GM18519 (cell line): ENCODE data around the gene CRLF1.

Experiments used
- ATAC-seq: cut with Tn5 transposase; IDR thresholded peaks from one replicate; pipeline ENCODE4 v1.9.1; 2021; ENCODE audit warnings: mild to moderate bottlenecking, moderate library complexity; ENCODE audit not compliant: unreplicated experiment, low FRiP score

Gene CRLF1, protein sequence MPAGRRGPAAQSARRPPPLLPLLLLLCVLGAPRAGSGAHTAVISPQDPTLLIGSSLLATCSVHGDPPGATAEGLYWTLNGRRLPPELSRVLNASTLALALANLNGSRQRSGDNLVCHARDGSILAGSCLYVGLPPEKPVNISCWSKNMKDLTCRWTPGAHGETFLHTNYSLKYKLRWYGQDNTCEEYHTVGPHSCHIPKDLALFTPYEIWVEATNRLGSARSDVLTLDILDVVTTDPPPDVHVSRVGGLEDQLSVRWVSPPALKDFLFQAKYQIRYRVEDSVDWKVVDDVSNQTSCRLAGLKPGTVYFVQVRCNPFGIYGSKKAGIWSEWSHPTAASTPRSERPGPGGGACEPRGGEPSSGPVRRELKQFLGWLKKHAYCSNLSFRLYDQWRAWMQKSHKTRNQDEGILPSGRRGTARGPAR

DNA sequence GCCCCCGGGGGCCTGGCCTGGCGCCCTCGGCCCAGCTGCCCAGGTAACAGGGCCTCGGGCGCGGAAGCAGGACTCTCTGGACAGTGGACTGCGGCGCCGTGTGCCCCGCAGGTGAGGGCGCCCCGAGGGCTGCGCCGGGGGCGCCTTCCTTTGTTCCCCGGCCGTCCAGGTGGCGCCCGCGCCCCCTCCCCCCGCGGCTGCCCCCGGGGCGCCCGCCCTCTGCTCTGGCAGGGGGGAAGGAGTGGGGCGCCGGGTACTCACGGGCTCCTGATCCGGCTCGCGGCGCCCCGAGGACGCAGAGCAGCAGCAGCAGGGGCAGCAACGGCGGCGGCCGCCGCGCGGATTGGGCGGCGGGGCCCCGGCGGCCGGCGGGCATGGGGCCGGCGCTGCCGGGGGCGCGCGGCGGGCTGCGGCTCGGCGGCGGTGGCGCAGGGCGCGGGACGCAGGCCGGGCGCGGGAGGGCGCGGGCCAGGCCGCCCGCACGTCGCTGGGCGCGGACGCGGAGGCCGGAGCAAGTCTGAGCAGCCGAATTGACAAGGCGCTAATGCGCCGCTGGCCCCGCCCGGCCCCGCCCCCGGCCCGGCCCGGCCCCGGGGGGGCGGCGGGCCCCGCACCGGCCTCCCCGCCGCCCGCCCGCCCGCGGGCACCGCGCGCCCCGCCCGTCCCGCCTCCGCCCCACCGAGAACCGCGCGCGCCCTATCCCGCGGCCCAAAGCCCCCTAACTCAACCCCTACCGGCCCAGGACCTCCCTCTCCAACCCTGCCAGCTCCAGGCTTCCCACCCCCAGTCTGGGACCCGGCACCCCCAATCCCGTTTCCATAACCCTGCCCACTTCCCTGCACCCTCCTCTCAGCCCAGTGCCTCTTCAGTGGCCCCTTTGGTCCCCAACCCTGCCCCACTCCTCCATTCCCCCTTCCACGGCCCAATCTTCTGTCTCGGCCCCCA, at the start of gene CRLF1:
CRLF1 (minus strand) TSS at position 519 of the 945 bp plus-strand sequence; CDS start at position 376, 143 bp downstream.
- ATAC-seq = no peak

DNA sequence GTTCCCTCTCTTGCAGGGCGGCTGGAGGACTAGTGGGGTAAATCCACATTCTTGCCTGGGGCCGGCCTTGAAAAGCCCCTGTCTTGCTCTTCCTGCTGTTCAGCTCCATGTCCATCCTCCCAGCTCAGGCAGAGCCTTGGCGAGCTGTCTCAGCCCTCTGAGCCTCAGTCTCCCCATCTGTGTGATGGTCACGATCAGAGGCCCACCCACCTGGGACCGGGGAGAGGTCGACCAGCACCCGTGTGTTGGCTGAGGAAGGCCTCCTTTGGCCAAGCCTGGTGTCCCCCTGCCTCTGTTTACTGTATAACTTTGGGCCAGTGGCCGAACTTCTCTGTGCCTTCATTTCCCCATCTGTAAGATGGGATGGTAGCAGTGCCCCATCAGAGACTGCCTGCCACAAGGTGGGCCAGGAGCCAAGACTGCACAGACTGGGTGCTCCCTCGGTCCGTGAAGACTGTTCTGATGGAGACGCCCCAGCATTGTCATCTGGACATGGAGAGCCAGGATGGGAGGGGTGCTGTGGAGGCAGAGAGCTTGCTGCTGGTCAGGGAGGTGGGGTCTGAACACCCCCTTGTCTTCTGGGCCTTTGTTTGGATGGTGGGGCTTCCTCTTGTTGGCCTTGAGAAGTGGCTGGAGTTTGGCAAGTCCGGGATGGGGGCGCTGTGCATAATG, 48.7 kb upstream of the CRLF1 start:
- no peak for ATAC-seq

DNA sequence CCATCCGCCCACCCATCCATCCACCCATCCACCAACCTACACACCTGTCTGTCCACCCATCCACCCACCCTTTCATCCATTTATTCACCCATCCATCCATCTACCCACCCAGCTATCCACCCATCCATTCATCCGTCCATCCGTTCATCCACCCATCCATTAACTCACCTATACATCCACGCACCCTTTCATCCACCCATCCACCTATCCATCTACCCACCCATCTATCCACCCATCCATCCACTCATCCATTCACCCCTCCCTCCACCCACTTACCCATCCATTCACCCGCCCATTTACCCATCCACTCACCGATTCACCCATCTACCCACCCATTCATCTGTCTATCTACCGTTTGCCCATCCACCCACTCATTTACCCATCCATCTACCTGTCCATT, 47.9 kb upstream of the CRLF1 start:
- ATAC-seq = no peak

DNA sequence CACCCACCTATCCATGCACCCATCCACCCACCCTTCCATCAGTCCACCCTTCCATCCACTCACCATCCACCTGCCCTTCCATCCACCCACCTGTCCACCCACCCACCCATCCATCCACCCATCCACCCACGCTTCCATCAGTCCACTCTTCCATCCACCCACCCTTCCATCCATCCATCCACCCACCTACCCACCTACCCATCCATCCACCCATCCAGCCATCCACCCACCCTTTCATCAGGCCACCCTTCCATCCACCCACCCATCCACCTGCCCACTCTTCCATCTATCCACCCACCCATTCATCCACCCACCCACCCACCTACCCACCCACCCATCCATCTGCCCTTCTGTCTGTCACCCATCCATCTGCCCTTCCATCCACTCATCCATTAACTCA, 47.3 kb upstream of the CRLF1 start:
- ATAC-seq = no peak

DNA sequence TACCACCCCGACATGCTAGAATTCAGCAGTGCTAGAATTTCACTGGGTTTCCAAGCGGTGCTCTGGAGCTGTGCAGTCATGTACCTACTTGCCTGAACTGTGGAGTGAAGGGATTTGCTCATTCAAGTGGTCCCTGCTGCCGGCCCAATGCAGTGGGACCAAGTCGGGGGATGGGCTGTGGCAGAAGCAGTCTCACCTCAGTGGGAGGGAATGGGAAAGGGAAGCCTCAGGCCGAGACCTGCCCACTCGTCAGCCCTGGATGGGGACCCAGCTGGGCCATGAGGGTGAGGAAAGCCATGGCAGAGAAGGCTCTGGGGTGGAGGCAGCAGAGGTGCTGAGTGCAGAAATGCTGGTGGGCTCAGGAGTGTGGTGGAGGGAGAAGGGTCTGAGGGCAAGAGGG, 45.1 kb upstream of the CRLF1 start:
- ATAC-seq = no peak

DNA sequence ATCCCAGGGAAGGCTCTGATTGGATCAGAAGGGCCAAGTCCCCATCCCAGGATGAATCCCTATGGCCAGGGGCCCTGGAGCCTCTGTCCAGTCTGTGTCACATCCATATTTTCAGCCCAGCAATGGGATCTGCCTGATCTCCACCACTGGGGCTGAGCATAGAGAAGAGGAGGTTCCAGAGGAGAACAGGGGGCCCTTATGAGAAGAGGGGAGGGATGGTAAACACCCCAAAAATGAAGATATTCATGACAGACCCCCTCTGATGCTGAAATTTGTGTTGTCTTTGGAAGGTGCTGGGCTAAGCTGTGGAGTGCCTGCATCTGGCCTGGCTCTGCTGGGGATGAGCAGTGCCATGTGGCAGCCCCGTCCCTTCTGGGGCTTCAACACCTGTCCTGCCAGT, 44.7 kb upstream of the CRLF1 start:
- no peak for ATAC-seq

DNA sequence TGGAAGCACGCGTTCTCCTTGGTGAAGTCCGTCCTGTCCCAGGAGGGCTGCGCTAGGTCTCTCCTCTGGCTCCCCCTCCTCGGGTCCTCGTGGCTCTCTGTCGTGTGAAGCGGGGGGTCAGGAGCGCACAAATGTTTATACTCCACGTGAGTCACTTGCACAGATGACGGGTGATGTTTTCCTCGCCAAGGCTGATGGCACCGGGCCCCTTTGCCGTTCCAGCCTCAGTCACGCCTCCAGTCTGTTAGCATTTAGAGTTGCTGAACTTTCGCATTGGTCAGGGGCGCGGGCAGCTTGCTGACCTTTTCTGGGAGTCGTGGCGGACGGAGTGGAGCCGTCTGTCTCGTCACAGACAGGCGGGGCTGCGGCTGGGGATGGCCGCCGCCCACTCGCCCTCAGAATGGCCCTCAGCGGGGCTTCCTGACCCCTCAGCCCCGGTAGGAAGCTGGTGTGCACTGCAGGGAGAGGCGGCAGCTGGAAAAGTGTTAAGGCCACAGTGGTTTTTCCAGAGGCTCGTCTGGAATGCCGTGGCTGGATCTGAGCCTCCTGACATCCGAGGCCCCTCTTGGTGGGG, 44.0 kb upstream of the CRLF1 start:
- no peak for ATAC-seq

DNA sequence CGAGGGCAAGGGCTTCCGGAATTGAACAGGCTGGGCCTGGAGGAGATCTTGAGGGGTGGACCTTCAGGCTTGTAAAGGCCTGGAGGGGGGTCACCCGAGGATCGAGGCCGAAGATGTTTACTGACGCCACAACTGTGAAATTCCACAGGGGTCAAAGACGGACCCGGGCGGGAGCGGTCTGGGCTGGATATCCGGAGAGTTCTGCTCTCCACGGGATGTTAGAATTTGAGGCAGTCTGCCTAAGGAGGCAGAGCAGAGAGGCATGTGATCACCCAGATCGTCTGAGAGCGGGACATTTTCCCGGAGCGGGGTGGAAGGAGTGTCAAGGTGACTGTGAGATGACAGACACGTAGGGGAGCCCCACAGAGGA, 43.4 kb upstream of the CRLF1 start:
- no peak for ATAC-seq

DNA sequence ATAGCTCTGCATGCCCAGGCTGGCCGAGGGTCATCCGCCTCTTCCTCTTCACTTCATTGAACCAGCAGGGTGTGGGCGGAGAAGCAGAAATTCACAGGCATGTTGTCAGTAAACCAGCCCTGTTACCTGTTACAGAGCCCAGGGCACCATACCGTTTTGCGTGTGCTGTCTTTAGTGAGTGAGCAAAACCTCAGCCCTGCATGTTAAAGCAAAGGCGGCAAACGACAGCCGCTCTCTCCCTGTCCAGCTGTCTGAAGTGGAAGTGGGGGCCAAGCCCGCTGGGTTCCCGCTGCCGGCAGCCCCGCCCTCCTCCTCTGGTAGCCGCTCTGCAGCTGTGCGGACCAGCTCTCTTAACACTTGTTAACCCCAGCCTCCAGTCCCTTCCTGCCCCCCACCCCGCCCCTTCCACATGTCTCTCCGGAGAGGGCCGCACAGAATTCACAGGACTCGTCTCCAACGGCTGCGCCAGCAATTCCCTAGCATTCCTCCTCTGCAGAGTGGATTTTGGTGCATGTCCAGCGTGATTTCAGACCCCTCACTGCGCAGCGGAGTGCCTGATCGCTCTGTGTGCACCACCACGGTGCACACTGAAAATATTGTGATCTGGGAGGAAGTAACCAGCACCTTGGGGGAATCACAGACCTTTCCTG, 42.9 kb upstream of the CRLF1 start:
- no peak for ATAC-seq

DNA sequence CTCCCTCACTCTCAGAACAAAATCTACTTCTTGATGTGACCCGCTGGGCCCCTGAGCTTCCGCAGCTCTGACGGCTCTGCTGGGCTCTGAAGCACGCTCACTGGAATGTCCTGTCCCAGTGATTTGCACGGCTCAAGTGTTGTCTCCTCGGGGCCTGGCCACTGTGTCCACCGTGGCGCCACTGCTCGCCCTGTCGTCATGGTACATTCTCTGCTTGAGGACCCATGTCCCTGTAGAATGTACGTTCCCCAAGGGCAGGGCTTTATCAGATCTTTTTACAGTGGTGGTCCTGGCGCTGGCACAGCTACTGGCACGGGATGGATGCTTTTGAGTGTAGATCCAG, 42.3 kb upstream of the CRLF1 start:
- no peak for ATAC-seq

DNA sequence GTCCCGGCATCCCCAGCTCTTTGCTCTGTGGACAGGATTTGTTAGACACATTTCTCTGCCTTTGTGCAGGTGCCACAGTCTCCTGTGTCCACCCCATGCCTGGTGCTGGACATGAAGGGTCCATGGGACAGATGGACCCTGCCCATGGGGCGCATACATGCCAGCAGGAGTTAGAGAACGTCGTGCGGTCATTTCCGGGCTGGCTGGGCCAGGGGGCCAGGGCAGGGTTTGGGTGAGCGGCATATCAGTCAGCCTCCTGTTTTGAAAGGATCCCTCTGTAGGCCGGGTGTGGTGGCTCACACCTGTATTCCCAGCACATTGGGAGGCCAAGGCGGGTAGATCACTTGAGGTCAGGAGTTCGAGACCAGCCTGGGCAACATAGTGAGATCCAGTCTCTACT, 41.2 kb upstream of the CRLF1 start:
- no peak for ATAC-seq

DNA sequence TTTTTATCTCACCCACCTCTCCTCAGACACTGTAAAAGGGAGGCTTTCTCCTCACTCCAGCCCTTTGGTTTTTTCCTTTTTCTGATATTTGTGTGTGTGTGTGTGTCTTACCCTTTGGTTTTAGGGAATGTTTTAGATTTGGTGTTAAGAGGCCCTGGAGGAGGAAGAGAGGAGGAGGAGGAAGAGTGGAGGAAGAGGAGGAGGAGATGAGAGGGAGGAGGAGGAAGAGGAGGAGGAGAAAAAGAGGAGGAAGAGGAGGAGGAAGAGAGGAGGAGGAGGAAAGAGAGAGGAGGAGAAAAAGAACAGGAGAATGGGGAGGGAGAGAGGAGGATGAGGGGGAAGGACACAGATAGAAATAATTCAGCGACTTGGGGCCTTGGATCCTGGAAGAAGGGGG, 40.8 kb upstream of the CRLF1 start:
- no peak for ATAC-seq

DNA sequence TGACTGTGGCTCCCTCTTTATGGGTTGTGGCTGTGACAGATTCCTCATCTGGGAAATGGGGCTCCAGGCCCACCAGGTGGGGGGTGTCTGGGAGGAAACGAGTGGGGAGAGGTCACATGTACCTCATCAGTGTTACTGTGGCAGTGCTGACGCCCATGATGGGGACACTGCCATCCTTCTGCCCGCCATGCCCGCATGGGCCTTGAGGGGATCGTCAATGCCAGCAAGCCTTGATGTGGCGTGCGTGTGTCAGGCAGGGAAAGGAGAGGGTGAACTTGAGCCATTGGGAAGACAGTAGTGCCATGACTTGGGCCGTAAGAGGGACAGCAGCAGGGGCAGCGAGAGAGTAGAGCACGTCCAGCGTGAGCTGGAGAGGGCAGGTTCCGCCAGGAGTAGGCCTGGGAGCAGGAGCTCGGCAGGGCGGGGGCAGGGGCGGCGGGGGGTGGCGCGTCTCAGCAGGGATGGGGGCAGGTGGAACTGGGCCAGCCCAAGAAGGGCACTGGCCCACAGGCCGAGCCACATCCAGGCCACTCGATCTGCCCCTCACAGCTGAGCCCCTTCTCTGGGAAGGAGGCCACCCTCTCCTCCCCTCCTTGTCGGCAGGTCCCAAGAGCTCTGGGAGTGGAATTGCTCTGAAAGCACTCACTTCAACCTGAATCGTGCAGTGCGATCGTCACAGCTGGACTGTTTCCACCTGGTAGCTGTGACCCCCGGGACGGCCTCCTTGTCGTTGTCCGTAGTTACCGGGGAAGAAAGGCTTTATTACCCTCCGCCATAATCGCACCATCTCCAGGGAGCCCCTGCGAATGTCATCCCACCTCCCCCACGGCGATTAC, 40.2 kb upstream of the CRLF1 start:
- no peak for ATAC-seq

DNA sequence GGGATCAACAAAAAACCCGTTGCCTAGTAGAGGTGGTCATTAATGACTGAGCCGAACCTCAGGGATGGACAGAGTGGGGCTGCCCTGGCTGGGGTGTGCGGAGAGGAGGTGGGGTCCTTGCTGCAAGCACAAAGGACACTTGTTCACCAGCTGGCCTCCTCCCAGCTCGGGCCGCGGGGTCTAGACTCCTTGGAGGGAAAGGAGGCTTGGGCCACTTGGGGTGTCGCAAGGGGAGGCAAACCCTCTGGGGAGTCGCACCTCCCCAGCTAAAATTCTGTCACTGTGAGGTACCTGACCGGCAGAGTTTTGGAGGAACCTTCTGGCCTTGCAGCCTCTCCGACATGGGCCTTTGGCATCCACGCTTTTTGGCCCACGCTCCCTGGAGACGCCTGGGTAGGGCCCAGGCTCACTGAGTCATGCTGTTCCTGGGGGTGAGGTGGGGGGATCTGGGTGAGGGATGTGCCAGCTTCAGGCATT, 38.5 kb upstream of the CRLF1 start:
- ATAC-seq = no peak

DNA sequence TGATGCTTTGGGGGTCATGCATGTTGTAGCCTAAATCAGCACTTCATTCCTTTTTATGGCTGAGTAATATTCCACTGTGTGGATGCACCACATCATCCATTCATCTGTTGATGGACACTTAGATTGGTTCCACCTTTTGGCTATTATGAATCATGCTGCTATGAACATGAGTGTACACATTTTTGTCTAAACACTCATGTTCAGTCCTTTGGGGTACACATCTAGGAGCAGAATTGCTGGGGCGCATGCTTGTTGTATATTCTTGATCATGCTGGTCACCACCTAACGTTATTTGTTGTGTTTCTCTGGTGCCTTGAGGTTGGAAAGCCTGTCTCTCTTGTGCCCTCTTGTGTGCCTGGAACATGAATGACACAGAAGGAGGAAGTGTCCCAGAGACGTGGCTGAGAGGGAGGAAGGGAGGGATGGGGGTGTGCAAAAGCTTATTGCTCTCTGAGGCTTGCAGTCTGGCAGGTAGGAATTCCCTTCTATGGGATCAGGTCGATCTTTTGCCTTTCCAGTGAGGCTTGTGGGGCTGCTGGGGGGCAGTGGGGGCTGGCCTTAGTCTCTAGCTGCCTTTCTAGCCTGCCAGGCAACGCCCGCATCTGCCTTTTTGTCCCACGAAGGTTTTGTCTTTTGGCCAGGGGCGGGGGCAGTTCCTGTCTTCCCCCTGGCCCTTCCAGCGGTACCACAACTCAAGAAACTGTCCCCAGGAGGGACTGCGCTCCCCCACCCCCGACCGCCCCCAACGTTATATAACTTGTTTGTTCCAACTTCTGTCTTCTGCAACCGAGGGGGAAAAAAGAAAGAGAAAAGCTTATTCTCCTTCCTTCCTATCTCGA, 37.8 kb upstream of the CRLF1 start:
- no peak for ATAC-seq

DNA sequence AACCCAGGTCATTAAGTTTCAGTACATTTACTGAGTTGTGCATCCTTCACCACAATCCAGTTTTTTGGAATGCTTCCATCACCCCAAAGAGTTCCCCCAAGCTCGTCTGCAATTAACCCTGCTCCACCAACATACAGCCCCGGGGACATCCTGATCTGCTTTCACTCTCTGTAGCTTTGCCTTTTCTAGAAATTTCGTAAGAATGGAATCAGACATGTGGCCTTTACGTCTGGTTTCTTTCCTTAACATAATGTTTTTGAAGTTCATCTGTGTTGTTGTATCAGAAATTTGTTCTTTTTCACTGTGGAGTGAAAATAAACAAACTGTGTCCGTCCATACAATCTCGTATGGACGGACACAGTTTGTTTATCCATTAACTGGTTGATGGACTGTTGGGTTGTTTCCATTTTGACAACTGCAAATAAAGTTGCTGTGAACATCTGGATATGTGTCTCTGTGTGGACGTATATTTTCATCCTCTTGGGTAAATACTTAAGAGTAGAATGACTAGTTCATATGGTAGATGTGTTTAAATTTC, 33.2 kb upstream of the CRLF1 start:
- ATAC-seq = no peak

DNA sequence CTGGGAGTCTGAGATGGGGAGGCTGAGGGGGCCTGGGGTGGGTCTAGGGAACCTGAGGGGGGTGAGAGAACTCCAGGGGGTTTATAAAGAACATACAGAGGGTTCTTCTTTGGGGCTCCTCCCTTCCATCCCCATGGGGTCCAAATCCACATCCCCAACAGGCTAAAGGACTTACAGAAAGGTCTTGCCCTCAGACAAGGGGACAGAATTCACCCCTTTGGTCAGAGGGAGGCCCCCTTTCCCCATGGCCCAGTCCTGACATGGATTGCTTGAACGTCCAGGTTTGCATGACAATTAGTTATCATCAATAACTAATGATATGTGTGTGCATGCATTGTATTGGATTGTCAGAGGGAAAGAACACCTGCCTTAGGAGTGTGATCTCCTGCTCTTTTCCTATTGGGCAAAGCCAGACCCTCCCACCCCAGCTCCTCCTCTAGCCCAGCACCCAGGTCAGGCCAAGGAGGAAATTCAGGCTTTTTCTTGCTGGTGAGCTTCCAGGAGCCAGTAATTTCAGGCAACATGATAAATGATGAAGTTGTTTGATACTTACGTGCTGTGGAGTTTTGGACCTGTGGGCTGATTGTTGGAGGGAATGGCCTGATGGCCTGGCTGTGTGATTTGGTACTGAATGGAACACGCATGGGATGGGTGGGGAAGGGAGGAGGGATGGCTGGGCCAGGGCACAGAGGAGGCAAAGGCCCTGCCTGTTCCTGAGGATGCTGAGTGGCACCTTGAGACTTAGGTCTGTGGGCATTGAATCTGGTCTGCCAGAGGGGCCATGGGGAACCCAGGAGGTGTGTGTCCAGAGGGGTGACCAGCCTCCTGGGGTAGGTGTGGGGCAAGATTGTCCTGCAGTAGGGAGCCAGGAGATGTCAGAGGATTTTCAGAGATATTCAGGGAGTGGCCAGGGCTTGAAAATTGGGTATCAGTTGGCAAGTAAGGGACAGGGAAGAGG, 31.4 kb upstream of the CRLF1 start:
- no peak for ATAC-seq
